ENCODE measurements around the gene TRAF3IP3. TPM values are rescaled to one million over a fixed set of nuclear protein-coding genes. Genes with fewer than 3 reads are reported as not detected.

TRAF3IP3 gene
- total and polyA plus RNA-seq, 12 donors, result 0.45 to 8.0 (median 0.77) TPM

GRCh38 chr1:209756615-209757445, 977 bp downstream of the TRAF3IP3 start:
- Histone ChIP-seq H3K36me3 (peaks cover 0 to 28% (median 0%) of the 10 kb centered on the region in 9 donors), H3K27me3 (no peaks in the 10 kb centered on the region), H3K27ac (peak overlapping the region in 4 of 10 donors; percentile 3 to 92 (median 44)), H3K4me3 (peak overlapping the region in 4 of 10 donors; percentile 2 to 55 (median 14)), H3K4me1 (peaks cover 0 to 63% (median 0%) of the 10 kb centered on the region in 9 donors), H3K9me3 (no peaks in the 10 kb centered on the region)
- intact Hi-C loops (cut with DNase I), result no loop called here
- TF ChIP-seq, protein P1, sequence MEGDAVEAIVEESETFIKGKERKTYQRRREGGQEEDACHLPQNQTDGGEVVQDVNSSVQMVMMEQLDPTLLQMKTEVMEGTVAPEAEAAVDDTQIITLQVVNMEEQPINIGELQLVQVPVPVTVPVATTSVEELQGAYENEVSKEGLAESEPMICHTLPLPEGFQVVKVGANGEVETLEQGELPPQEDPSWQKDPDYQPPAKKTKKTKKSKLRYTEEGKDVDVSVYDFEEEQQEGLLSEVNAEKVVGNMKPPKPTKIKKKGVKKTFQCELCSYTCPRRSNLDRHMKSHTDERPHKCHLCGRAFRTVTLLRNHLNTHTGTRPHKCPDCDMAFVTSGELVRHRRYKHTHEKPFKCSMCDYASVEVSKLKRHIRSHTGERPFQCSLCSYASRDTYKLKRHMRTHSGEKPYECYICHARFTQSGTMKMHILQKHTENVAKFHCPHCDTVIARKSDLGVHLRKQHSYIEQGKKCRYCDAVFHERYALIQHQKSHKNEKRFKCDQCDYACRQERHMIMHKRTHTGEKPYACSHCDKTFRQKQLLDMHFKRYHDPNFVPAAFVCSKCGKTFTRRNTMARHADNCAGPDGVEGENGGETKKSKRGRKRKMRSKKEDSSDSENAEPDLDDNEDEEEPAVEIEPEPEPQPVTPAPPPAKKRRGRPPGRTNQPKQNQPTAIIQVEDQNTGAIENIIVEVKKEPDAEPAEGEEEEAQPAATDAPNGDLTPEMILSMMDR (IDR thresholded peaks at IDR 0.05), result no peak
- WGBS, 2 donors, result 75 to 76% methylated on average over 5 of the region's 5 CpGs
- no peak for DNase-seq
- ATAC-seq, result peak in 5 of 8 donors; percentile 33 to 55 (median 51)

GRCh38 chr1:209758400-209758799, 2.5 kb downstream of the TRAF3IP3 start:
- Histone ChIP-seq H3K9me3 (no peaks in the 10 kb centered on the region), H3K27ac (peak overlapping the region in 1 of 10 donors; percentile 92), H3K27me3 (no peaks in the 10 kb centered on the region), H3K4me3 (peak overlapping the region in 1 of 10 donors; percentile 55), H3K36me3 (peaks cover 0 to 36% (median 0%) of the 10 kb centered on the region in 9 donors), H3K4me1 (peaks cover 0 to 56% (median 0%) of the 10 kb centered on the region in 9 donors)
- 61 to 74% methylated on average over 3 of the region's 3 CpGs for WGBS, 2 donors
- no peak for DNase-seq
- TF ChIP-seq, protein P1 (IDR thresholded peaks at IDR 0.05), result no peak
- ATAC-seq, result no peak
- intact Hi-C loops (cut with DNase I), result no loop called here

DNA sequence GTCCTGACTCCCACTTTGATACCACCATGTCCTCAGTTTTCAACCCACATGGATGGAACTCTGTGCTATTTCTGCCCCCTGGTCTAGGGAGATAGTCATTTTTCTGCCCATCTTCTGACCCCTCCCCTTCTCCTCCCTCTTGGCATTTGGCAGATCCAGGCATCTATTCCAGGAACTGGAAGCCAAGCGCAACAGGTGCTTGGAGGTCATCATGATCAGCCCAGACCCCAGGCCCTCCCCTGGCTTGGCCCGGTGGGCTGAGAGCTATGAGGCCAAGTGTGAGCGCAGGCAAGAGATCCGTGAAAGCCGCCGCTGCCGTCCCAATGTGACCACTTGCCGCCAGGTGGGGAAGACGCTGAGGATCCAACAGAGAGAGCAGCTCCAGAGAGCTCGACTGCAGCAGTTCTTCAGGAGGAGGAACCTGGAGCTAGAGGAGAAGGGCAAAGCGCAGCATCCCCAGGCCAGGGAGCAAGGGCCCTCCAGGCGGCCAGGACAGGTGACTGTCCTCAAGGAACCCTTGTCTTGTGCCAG, 4.0 kb downstream of the TRAF3IP3 start:
- Histone ChIP-seq H3K27me3 (no peaks in the 10 kb centered on the region), H3K4me1 (peaks cover 0 to 54% (median 0%) of the 10 kb centered on the region in 9 donors), H3K9me3 (no peaks in the 10 kb centered on the region), H3K36me3 (peaks cover 0 to 47% (median 0%) of the 10 kb centered on the region in 9 donors), H3K27ac (no peak overlapping the region), H3K4me3 (no peak overlapping the region)
- WGBS, 2 donors, result 90 to 93% methylated on average over 12 of the region's 12 CpGs
- TF ChIP-seq, protein P1 (IDR thresholded peaks at IDR 0.05), result no peak
- no peak for DNase-seq
- intact Hi-C loops (cut with DNase I), result no loop called here
- no peak for ATAC-seq

- intact Hi-C loops (cut with DNase I), result no loop called here
- ATAC-seq, result peak in 7 of 8 donors; percentile 7 to 79 (median 26)
These were observed 5.3 kb downstream of the TRAF3IP3 start for GRCh38 chr1:209761011-209761635.

More at GRCh38 chr1:209761011-209761635, 5.3 kb downstream of the TRAF3IP3 start:
- H3K9me3 ChIP-seq, result no peaks in the 10 kb centered on the region
- no peak for DNase-seq
- H3K27me3 ChIP-seq, result no peaks in the 10 kb centered on the region
- H3K4me1 ChIP-seq, result peaks cover 0 to 48% (median 0%) of the 10 kb centered on the region in 9 donors
- H3K4me3 ChIP-seq, result no peak overlapping the region
- H3K36me3 ChIP-seq, result peaks cover 0 to 54% (median 0%) of the 10 kb centered on the region in 9 donors
- H3K27ac ChIP-seq, result peak overlapping the region in 1 of 10 donors; percentile 0
- TF ChIP-seq, protein P1 (IDR thresholded peaks at IDR 0.05), result no peak

Data from heart right ventricle (tissue), 16 donors.